B cell (primary cell): Measurements from ENCODE around the gene ANGPTL5. TPM values are rescaled to one million over a fixed set of nuclear protein-coding genes. Genes with fewer than 3 reads are reported as not detected.

ENCODE experiments used
- ATAC-seq: fragments of 200-7000 bp; cut with Tn5 transposase; one replicate; pipeline ENCODE4 v1.10.0; 2021; ENCODE audit warnings: low read depth, mild to moderate bottlenecking, moderate number of reproducible peaks, moderate library complexity
- CTCF ChIA-PET: fragments of 350-600 bp; sonication (Branson Sonifier 250); formaldehyde crosslinking; loops from one replicate; lab custom pipeline; 2021; ENCODE audit warnings: antibody characterized with exemption, inconsistent platforms; lab: Charles Lee
- POLR2A ChIA-PET: fragments of 350-600 bp; sonication (Branson Sonifier 250); formaldehyde crosslinking; loops from one replicate; lab custom pipeline; 2021; ENCODE audit warnings: antibody characterized with exemption; lab: Charles Lee
- DNase-seq: peaks from one replicate; pipeline ENCODE4 v3.0.0; 2013
- H2AFZ ChIP-seq: 2 replicates; pipeline ENCODE4 v1.6.1; 2012; ENCODE audit warnings: mild to moderate bottlenecking, low read depth, low read length; ENCODE audit not compliant: insufficient read depth, poor library complexity, severe bottlenecking
- H3K27ac ChIP-seq, 2 donors: 1 replicate in 1 of 2; 2 replicates in 1 of 2; pipeline ENCODE4 v1.5.1; 2012 to 2013; ENCODE audit warnings: low read length in 2 of 2, mild to moderate bottlenecking in 2 of 2, moderate library complexity in 1 of 2
- H3K27me3 ChIP-seq, 4 experiments: fragments of 200-600 bp in 1 of 4; sonication (generic) in 1 of 4; replicated peaks in 1 of 4; 1 replicate in 2 of 4; 2 replicates in 2 of 4; pipeline versions ENCODE4 v1.6.1 to v1.7.0; 2013 to 2016; ENCODE audit warnings: low read length in 3 of 4, mild to moderate bottlenecking in 2 of 4, mixed read lengths in 1 of 4, moderate library complexity in 1 of 4; ENCODE audit not compliant: insufficient read depth in 4 of 4, control insufficient read depth in 3 of 4; ENCODE audit errors: control extremely low read depth in 1 of 4
- H3K36me3 ChIP-seq, 2 experiments: replicated peaks in 1 of 2; 1 replicate in 1 of 2; 2 replicates in 1 of 2; pipeline versions ENCODE4 v1.6.1 to v1.7.1; 2013; ENCODE audit warnings: low read length in 1 of 2; ENCODE audit not compliant: insufficient read depth in 2 of 2, control insufficient read depth in 1 of 2; ENCODE audit errors: control extremely low read depth in 1 of 2, extremely low read depth in 1 of 2
- H3K4me1 ChIP-seq, 2 donors: fragments of 200-600 bp in 1 of 2; sonication (generic) in 1 of 2; 1 replicate in 1 of 2; 2 replicates in 1 of 2; pipeline versions ENCODE4 v1.5.1 to v1.6.1; 2013 to 2017; ENCODE audit warnings: low read length in 2 of 2; ENCODE audit not compliant: control insufficient read depth in 2 of 2, insufficient read depth in 2 of 2
- H3K4me2 ChIP-seq: replicated peaks from 2 replicates; pipeline ENCODE3; 2012; ENCODE audit warnings: mild to moderate bottlenecking, low read depth, low read length; ENCODE audit not compliant: poor library complexity, severe bottlenecking
- H3K4me3 ChIP-seq, 5 experiments: fragments of 200-600 bp in 1 of 5; sonication (generic) in 1 of 5; 1 replicate in 3 of 5; 2 replicates in 2 of 5; pipeline versions ENCODE4 v1.5.1 to v1.7.0; 2011 to 2016; ENCODE audit warnings: low read length in 4 of 5, mild to moderate bottlenecking in 4 of 5, low read depth in 2 of 5, control low read depth in 1 of 5, moderate library complexity in 1 of 5; ENCODE audit not compliant: insufficient read depth in 1 of 5; ENCODE audit errors: control extremely low read depth in 1 of 5, extremely low read depth in 1 of 5
- H3K79me2 ChIP-seq: fragments of 200-600 bp; sonication (generic); one replicate; pipeline ENCODE4 v1.6.0; 2016; ENCODE audit warnings: low read length; ENCODE audit not compliant: control insufficient read depth, insufficient read depth
- H3K9ac ChIP-seq: fragments of 200-600 bp; sonication (generic); 2 replicates; pipeline ENCODE4 v1.6.1; 2017; ENCODE audit warnings: mild to moderate bottlenecking, low read length, moderate library complexity
- H3K9me3 ChIP-seq, 3 donors: one replicate each; pipeline versions ENCODE4 v1.6.1 to v1.7.1; 2013; ENCODE audit warnings: low read length in 2 of 3; ENCODE audit not compliant: control insufficient read depth in 2 of 3, insufficient read depth in 1 of 3; ENCODE audit errors: control extremely low read depth in 1 of 3
- H4K20me1 ChIP-seq: 2 replicates; pipeline ENCODE4 v1.6.0; 2012; ENCODE audit warnings: mild to moderate bottlenecking, low read length; ENCODE audit not compliant: insufficient read depth, control insufficient read depth, poor library complexity, severe bottlenecking
- H3K27ac Mint-ChIP-seq: one replicate; pipeline ENCODE4 v1.8.0; 2021; ENCODE audit warnings: mixed read lengths
- H3K27me3 Mint-ChIP-seq: one replicate; pipeline ENCODE4 v1.8.0; 2021; ENCODE audit warnings: mixed read lengths
- H3K4me1 Mint-ChIP-seq: one replicate; pipeline ENCODE4 v1.8.0; 2021; ENCODE audit warnings: mixed read lengths
- H3K4me3 Mint-ChIP-seq: one replicate; pipeline ENCODE4 v1.8.0; 2021; ENCODE audit warnings: mixed read lengths
- H3K9me3 Mint-ChIP-seq: one replicate; pipeline ENCODE4 v1.8.0; 2022; ENCODE audit warnings: mixed read lengths; ENCODE audit not compliant: insufficient read depth
- EZH2 ChIP-seq: IDR thresholded peaks from 2 replicates; pipeline ENCODE4 v1.6.1; 2012; ENCODE audit warnings: borderline replicate concordance, low read depth, mild to moderate bottlenecking, moderate library complexity, low read length; ENCODE audit not compliant: insufficient read depth, poor library complexity, severe bottlenecking
- WGBS: methylation state at CpG from one replicate; pipeline ENCODE4 v1.1.5; 2013; ENCODE audit warnings: missing lambda C conversion rate; ENCODE audit not compliant: insufficient coverage; 5-methylcytosine and 5-hydroxymethylcytosine counted together
- intact Hi-C: fragments of 100-400 bp; cut with micrococcal nuclease; formaldehyde crosslinking; loops from one replicate; pipeline ENCODE4 v1.10.0; 2022
- polyA plus RNA-seq: library from polyadenylated mRNA; depleted of rRNA; stranded (reverse); fragments of >200 nt; gene quantifications from 2 replicates; pipeline ENCODE4 v1.2.3, GENCODE V29; 2012
- total RNA-seq, 2 donors: library from RNA; stranded (reverse); fragments of 120-200 nt in 1 of 2; gene quantifications; 1 replicate in 1 of 2; 2 replicates in 1 of 2; pipeline versions ENCODE4 v1.2.3 to v1.2.4, GENCODE V29; 2013 to 2022
- TF ChIP-seq, protein P1 (sequence below): fragments of 200-600 bp; IDR thresholded peaks from one replicate; pipeline ENCODE4 v1.8.0; 2022; ENCODE audit warnings: antibody characterized with exemption, mild to moderate bottlenecking

Gene ANGPTL5
- total and polyA plus RNA-seq, 2 donors (not counting 1 experiment from before 2014, with no cell fraction given) = not detected

DNA sequence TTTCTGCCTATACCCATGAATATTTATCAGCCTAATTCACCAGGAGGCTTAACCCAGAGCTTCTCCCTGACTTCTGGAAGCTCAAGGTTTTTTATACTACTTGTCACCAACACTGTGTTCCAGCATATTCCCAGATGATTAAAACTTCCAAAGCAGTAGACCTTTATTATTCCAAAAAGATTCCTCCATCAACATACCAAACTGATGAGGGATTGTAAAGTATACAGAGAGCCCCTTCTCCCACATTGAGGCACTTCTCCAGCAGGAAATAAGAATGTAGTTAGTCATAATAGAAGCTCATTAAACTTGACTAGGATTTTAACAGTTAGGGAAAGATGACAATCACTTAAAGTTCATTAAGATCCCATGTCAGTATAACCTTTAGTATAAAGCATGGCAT lies 53.0 kb downstream of the ANGPTL5 start:
- H3K27me3 ChIP-seq = peaks cover 0 to 9% (median 3%) of the 10 kb centered on the region in 4 experiments
- no peak overlapping the region for H3K27ac ChIP-seq
- H3K4me2 ChIP-seq = no peak overlapping the region
- CTCF ChIA-PET = interaction anchor here (1.0 to 11.1 kb wide), 4 partner anchors 14 to 144 kb away, joined by 4 to 423 read pairs (median 7); no protein-coding TSS in a partner anchor
- ATAC-seq = no peak
- DNase-seq = no peak
- POLR2A ChIA-PET = no interaction called here
- H2AFZ ChIP-seq = no peak overlapping the region
- intact Hi-C loops = no loop called here
- H3K36me3 ChIP-seq = no peaks in the 10 kb centered on the region
- no peaks in the 10 kb centered on the region for H3K9me3 Mint-ChIP-seq
- H3K9ac ChIP-seq = no peak overlapping the region
- no peaks in the 10 kb centered on the region for H3K9me3 ChIP-seq
- H3K27ac Mint-ChIP-seq = no peak overlapping the region
- no peaks in the 10 kb centered on the region for H3K79me2 ChIP-seq
- no peak overlapping the region for H3K4me3 Mint-ChIP-seq
- H3K4me1 ChIP-seq = no peaks in the 10 kb centered on the region
- H3K27me3 Mint-ChIP-seq = peaks cover 31% of the 10 kb centered on the region
- no peak overlapping the region for H3K4me3 ChIP-seq
- no peaks in the 10 kb centered on the region for H3K4me1 Mint-ChIP-seq
- no peak for TF ChIP-seq EZH2
- TF ChIP-seq, protein P1, sequence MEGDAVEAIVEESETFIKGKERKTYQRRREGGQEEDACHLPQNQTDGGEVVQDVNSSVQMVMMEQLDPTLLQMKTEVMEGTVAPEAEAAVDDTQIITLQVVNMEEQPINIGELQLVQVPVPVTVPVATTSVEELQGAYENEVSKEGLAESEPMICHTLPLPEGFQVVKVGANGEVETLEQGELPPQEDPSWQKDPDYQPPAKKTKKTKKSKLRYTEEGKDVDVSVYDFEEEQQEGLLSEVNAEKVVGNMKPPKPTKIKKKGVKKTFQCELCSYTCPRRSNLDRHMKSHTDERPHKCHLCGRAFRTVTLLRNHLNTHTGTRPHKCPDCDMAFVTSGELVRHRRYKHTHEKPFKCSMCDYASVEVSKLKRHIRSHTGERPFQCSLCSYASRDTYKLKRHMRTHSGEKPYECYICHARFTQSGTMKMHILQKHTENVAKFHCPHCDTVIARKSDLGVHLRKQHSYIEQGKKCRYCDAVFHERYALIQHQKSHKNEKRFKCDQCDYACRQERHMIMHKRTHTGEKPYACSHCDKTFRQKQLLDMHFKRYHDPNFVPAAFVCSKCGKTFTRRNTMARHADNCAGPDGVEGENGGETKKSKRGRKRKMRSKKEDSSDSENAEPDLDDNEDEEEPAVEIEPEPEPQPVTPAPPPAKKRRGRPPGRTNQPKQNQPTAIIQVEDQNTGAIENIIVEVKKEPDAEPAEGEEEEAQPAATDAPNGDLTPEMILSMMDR = no peak
- no peaks in the 10 kb centered on the region for H4K20me1 ChIP-seq

DNA sequence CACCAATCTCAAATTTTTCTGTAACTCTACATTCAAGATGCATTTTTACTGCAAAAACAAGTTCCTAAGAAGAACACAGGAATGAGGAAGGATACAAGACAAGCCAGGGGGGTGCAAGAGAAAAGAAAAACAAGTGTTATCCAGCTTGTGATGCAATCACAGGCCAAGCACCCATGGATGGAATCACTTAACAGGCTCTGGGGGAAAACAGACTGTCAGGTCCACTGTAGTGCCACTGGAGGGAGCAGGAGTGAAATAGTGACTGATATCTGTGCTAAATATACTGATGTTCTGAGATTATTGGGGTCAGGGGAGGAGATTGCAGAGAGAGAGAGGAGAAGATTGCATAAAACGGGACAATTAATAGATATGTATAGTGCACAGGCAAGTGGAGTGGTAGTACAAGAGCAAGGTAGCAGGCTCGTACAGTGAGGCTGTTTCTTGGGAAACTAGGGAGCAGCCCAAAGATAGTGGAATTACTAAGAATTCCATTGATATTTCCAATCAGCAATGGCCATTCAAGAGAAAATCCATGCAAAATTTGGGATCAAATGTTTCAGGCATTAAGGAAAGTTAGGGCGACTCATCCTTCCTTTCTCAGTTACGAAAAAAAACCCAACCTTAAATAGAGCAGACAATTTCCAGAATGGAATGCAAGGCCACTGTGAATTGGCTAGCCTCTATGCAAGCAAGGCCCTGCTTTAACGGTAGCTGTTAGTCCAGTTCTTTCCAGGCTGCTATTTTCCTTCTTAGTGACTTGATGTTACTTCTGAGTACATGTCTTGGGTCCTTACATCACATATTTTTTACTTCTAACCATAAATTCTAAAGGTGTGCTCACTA lies 53.7 kb downstream of the ANGPTL5 start:
- no peaks in the 10 kb centered on the region for H3K36me3 ChIP-seq
- H2AFZ ChIP-seq = no peak overlapping the region
- no peaks in the 10 kb centered on the region for H3K79me2 ChIP-seq
- no peak for DNase-seq
- no peak overlapping the region for H3K9ac ChIP-seq
- no peaks in the 10 kb centered on the region for H3K9me3 Mint-ChIP-seq
- CTCF ChIA-PET = interaction anchor here (0.9 to 11.1 kb wide), 9 partner anchors 12 to 879 kb away, joined by 3 to 423 read pairs (median 9); no protein-coding TSS in a partner anchor
- H3K4me3 Mint-ChIP-seq = no peak overlapping the region
- H3K4me1 ChIP-seq = no peaks in the 10 kb centered on the region
- peaks cover 25% of the 10 kb centered on the region for H3K27me3 Mint-ChIP-seq
- WGBS = 100% methylated on average over 2 of the region's 5 CpGs
- intact Hi-C loops = no loop called here
- no peaks in the 10 kb centered on the region for H3K4me1 Mint-ChIP-seq
- H3K27me3 ChIP-seq = peaks cover 0 to 9% (median 1%) of the 10 kb centered on the region in 4 experiments
- no peak overlapping the region for H3K4me2 ChIP-seq
- no peaks in the 10 kb centered on the region for H4K20me1 ChIP-seq
- ATAC-seq = no peak
- POLR2A ChIA-PET = no interaction called here
- no peak overlapping the region for H3K4me3 ChIP-seq
- no peak overlapping the region for H3K27ac Mint-ChIP-seq
- TF ChIP-seq EZH2 = no peak
- TF ChIP-seq, protein P1 = no peak
- H3K9me3 ChIP-seq = no peaks in the 10 kb centered on the region
- no peak overlapping the region for H3K27ac ChIP-seq
